ENCODE results near the gene NRF1.

The NRF1 gene

DNA sequence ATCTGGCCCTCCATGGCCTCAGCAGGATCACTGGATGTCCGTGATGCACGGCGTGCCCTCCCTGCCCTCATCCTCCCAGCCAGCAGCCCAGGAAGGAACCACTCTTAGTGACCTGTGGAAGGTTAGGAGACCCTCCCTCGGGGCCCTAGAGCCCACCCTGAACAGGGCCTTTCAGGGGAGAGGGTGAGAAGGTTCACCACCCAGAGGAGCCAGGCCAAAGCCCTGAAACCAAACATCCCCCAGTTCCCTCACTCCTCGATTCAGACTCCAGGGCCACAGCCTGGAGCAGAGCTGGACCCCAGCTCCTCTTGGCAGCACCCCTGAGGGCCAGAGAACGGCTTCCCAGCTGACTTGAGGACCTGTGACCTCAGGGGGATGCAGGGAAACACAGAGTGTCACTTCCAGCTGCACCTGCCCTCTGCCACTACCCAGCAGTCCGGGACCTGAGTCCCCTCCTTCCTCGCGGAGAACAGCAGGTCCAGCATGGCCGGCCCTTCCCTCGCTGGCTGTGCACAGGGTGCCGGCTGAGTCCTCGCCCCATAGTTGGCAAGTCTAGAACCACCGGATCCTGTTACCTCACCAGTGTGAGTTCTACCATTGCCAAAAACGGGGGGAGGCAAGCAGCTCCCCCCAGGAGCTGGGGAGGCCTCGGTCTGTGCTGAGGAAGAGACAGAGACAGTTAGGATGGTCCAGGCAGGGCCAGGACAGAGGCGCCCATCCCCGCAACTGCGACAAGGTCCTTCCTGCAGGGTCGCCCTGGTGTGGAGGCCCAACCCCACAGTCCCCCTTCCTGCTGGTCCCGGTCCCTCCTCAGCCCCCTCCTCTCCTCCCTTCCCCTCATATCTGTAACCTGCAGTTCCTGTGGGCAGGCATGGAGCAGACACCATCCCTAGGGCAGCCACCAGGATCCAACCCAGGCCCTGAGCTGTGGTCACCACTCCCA is 158.6 kb downstream of the NRF1 start:
- TF ChIP-seq, protein P1, sequence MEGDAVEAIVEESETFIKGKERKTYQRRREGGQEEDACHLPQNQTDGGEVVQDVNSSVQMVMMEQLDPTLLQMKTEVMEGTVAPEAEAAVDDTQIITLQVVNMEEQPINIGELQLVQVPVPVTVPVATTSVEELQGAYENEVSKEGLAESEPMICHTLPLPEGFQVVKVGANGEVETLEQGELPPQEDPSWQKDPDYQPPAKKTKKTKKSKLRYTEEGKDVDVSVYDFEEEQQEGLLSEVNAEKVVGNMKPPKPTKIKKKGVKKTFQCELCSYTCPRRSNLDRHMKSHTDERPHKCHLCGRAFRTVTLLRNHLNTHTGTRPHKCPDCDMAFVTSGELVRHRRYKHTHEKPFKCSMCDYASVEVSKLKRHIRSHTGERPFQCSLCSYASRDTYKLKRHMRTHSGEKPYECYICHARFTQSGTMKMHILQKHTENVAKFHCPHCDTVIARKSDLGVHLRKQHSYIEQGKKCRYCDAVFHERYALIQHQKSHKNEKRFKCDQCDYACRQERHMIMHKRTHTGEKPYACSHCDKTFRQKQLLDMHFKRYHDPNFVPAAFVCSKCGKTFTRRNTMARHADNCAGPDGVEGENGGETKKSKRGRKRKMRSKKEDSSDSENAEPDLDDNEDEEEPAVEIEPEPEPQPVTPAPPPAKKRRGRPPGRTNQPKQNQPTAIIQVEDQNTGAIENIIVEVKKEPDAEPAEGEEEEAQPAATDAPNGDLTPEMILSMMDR (IDR thresholded peaks at IDR 0.05; ENCODE audit: extremely low read depth, missing control alignments): no peak
- no peak for DNase-seq (ENCODE audit: low spot score)

DNA sequence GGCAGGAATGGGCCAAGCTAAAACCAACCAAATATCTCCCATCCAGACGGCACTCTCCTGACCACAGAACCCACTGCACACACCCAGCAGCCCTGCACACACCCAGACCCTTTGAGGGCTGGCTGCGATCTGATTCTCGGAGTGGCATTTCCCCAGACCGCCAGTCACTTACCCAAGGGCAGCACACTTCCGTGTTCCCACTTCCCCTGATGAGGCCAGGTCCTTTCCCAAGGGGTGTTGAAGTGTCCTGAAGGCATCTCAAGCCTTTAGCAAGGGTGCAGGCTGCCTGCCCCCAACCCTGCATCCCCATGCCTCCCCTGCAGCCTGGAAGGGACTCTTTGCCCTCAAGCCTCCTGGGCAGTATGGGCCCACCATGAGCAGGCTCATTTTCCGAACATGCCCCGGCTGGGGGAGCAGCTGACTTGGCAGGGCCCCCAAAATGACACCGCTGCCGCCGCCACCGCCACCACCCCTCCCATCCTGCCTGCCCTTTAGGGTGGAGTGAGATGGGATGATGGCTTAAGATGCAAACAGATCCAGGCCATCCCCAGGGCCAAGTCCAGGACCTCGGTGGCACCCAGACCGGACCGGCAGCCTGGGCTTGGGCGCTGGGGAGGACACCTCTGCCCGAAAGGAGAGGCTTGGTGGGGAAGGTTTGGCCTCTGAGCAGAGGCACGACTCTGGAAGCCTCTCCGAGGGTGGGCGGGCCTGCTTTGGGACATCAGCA is 159.8 kb downstream of the NRF1 start:
- DNase-seq (ENCODE audit: low spot score): no peak
- TF ChIP-seq, protein P1 (IDR thresholded peaks at IDR 0.05; ENCODE audit: extremely low read depth, missing control alignments): no peak

DNA sequence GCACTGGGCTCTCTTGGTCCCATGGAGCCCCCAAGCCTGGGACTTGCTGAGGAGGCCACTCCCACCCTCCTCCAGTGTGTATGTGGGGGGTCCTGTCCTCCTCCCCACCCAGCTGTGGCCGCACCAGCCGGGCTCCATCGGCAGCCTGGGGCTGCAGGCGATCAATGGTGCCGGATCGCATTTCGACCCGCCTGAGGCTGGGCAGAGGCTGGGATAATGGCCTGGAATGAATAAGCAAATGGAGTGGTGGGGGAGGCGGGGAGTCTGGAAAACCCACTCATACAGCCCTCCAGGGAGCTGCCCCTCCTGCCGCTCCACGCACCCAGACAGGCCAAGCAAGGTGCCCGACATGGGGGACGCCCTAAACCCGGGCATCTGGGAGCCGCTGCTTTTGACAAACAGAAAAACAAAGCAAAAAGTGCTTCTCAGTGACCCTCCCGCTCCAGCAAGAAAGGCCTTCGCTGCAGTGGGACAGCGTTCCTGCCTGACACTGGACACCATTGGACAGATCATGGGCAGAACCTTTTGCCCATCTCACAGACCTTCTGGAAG is 160.5 kb downstream of the NRF1 start:
- TF ChIP-seq, protein P1 (IDR thresholded peaks at IDR 0.05; ENCODE audit: extremely low read depth, missing control alignments): no peak
- DNase-seq (ENCODE audit: low spot score): no peak

DNA sequence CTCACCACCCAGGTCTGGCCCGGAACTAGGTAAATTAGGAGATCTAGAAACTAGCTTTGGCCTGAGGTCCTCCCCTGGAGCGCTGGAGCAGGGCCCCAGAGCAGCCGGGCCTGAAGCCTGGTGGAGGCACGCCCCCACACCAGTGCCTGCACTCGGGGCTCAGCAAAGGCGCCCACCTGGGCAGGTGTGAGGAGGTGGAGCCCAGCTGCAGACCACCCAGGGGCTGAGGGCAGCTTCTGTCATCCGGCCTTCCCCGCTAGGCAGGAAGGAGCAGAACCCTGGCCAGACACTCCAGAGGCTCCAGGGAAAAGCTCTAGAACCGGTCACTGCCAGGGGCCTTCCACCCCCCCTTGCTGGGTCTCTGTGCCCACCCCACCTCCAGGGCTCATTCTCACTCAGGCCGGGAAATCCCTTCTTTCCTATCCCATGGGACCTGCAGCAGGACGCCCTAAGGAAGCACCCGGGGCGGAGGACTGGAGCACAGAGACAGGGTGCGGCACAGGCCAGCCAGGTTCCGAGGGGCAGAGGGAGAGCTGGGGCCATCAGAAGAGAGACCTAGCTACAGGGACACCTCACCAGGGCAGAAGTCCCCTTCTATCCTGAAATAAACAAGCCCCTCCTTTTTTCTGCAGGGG is 161.2 kb downstream of the NRF1 start:
- TF ChIP-seq, protein P1 (IDR thresholded peaks at IDR 0.05; ENCODE audit: extremely low read depth, missing control alignments): no peak
- DNase-seq (ENCODE audit: low spot score): no peak

DNA sequence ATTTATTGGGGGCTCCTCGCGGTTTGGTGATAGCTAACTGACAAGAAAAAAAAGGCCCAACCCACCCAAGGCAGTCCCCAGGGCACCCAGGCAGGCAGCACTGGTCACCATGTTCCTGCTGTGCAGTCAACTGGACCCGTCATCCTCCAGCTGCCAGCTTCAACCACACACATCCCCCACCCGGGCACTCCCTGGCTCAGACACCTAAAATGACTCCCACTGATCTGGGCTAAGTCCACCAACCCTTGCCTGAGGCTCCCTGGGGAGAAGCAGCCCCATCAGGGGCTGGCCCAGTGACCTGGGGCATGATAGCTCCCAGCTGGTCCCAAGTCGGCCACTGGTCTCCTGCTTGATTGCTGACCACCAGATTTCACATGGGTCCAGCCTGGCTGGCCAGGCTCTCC is 161.8 kb downstream of the NRF1 start:
- TF ChIP-seq, protein P1 (IDR thresholded peaks at IDR 0.05; ENCODE audit: extremely low read depth, missing control alignments): no peak
- no peak for DNase-seq (ENCODE audit: low spot score)

DNA sequence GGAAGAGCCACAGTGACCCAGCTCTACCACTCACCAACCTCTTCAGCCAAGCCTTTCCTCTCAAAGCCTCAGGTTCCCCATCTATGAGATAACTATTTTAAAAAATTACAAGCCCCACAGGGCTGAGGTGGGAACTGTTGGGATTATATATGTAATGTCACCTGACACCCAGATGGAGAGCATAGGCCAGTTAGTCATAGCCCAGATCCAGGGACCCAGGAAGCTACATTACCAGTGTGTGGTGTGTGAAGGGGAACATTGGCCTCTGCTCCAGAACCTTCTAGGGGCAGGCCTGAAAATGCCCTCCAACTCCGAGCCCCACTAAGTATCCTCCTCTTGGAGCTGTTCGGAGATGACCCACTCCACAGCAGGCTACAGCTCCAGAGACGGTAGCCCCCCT is 162.4 kb downstream of the NRF1 start:
- TF ChIP-seq, protein P1 (IDR thresholded peaks at IDR 0.05; ENCODE audit: extremely low read depth, missing control alignments): no peak
- DNase-seq (ENCODE audit: low spot score): no peak
